GM23338 (cell line): Measurements from ENCODE around the gene TCN2. TPM values are rescaled to one million over a fixed set of nuclear protein-coding genes. Genes with fewer than 3 reads are reported as not detected.

ENCODE experiments used
- ATAC-seq: fragments of 200-7000 bp; cut with Tn5 transposase; 3 replicates; pipeline ENCODE4 v1.9.1; 2020
- DNase-seq: peaks from one replicate; pipeline ENCODE4 v3.0.0-alpha.2; 2015; ENCODE audit warnings: low spot score
- H2AFZ ChIP-seq: fragments of 200-600 bp; sonication (generic); 2 replicates; pipeline ENCODE4 v1.8.0; 2016; ENCODE audit warnings: antibody characterized with exemption, mild to moderate bottlenecking, moderate library complexity
- H3F3A ChIP-seq: fragments of 200-600 bp; sonication (generic); replicated peaks from 2 replicates; pipeline ENCODE4 v1.8.0; 2017; ENCODE audit warnings: antibody characterized with exemption, mixed run types, low read depth
- H3K27ac ChIP-seq: fragments of 200-600 bp; sonication (generic); 2 replicates; pipeline ENCODE4 v1.6.1; 2016; ENCODE audit warnings: low read depth
- H3K27me3 ChIP-seq: fragments of 200-600 bp; sonication (generic); 2 replicates; pipeline ENCODE4 v1.8.0; 2016; ENCODE audit warnings: mild to moderate bottlenecking, mixed run types, moderate library complexity; ENCODE audit not compliant: insufficient read depth
- H3K36me3 ChIP-seq: fragments of 200-600 bp; sonication (generic); 2 replicates; pipeline ENCODE4 v1.8.0; 2016; ENCODE audit warnings: mild to moderate bottlenecking; ENCODE audit not compliant: insufficient read depth
- H3K4me1 ChIP-seq: fragments of 200-600 bp; sonication (generic); 2 replicates; pipeline ENCODE4 v1.8.0; 2016; ENCODE audit warnings: mild to moderate bottlenecking, moderate library complexity; ENCODE audit not compliant: insufficient read depth
- H3K4me2 ChIP-seq: fragments of 200-600 bp; sonication (generic); 2 replicates; pipeline ENCODE4 v1.7.1; 2017; ENCODE audit warnings: mixed run types
- H3K4me3 ChIP-seq: fragments of 200-600 bp; sonication (generic); 2 replicates; pipeline ENCODE4 v1.6.1; 2016; ENCODE audit warnings: mixed run types
- H3K79me2 ChIP-seq: fragments of 200-600 bp; sonication (generic); replicated peaks from 2 replicates; pipeline ENCODE4 v1.8.0; 2017; ENCODE audit warnings: mild to moderate bottlenecking; ENCODE audit not compliant: insufficient read depth
- H3K9me2 ChIP-seq: fragments of 200-600 bp; sonication (generic); 2 replicates; pipeline ENCODE4 v1.8.0; 2017; ENCODE audit not compliant: insufficient read depth
- H4K20me1 ChIP-seq: fragments of 200-600 bp; sonication (generic); replicated peaks from 2 replicates; pipeline ENCODE4 v1.8.0; 2017; ENCODE audit warnings: mild to moderate bottlenecking; ENCODE audit not compliant: insufficient read depth
- H3K27ac Mint-ChIP-seq: 2 replicates; pipeline ENCODE4 v1.8.0; 2020; ENCODE audit warnings: inconsistent platforms, mild to moderate bottlenecking, moderate library complexity, mixed read lengths
- H3K27me3 Mint-ChIP-seq: 3 replicates; pipeline ENCODE4 v1.8.0; 2022; ENCODE audit warnings: low read depth, mild to moderate bottlenecking, moderate library complexity, mixed read lengths, inconsistent platforms; ENCODE audit not compliant: insufficient read depth, poor library complexity
- H3K36me3 Mint-ChIP-seq: 3 replicates; pipeline ENCODE4 v1.8.0; 2021; ENCODE audit warnings: low read depth, mild to moderate bottlenecking, inconsistent platforms, moderate library complexity, mixed read lengths
- H3K4me1 Mint-ChIP-seq: 3 replicates; pipeline ENCODE4 v1.8.0; 2020; ENCODE audit warnings: mild to moderate bottlenecking, inconsistent platforms, mixed read lengths
- H3K4me3 Mint-ChIP-seq: 3 replicates; pipeline ENCODE4 v1.8.0; 2021; ENCODE audit warnings: moderate library complexity, mild to moderate bottlenecking, inconsistent platforms, mixed read lengths
- H3K9me3 Mint-ChIP-seq: 3 replicates; pipeline ENCODE4 v1.8.0; 2020; ENCODE audit warnings: moderate library complexity, mild to moderate bottlenecking, inconsistent platforms, mixed read lengths
- CREB1 ChIP-seq: fragments of 250-450 bp; sonication (Bioruptor Pico); IDR thresholded peaks from 2 replicates; pipeline ENCODE4 v1.5.0; 2020; ENCODE audit warnings: low read depth, mild to moderate bottlenecking, moderate library complexity
- EZH2 ChIP-seq: fragments of 200-600 bp; sonication (generic); IDR thresholded peaks from one replicate; pipeline ENCODE4 v1.8.0; 2017; ENCODE audit warnings: antibody characterized with exemption, mild to moderate bottlenecking, low read depth; ENCODE audit not compliant: unreplicated experiment
- EZH2phosphoT487 ChIP-seq: fragments of 200-600 bp; sonication (generic); IDR thresholded peaks from one replicate; pipeline ENCODE4 v1.8.1; 2018; ENCODE audit warnings: antibody characterized with exemption; ENCODE audit not compliant: unreplicated experiment
- JUNB ChIP-seq: IDR thresholded peaks from one replicate; pipeline ENCODE4 v1.6.1; 2016; ENCODE audit warnings: antibody characterized with exemption; ENCODE audit not compliant: unreplicated experiment
- NANOG ChIP-seq: IDR thresholded peaks from 2 replicates; pipeline ENCODE4 v1.6.1; 2016; ENCODE audit warnings: antibody characterized with exemption, borderline replicate concordance
- POLR2AphosphoS5 ChIP-seq: IDR thresholded peaks from 2 replicates; pipeline ENCODE4 v1.6.1; 2016; ENCODE audit warnings: antibody characterized with exemption, low read depth
- STAT1 ChIP-seq: IDR thresholded peaks from one replicate; pipeline ENCODE4 v1.6.1; 2016; ENCODE audit warnings: antibody characterized with exemption; ENCODE audit not compliant: unreplicated experiment
- ZNF114 ChIP-seq: fragments of 250-450 bp; sonication (Bioruptor Pico); IDR thresholded peaks from 2 replicates; pipeline ENCODE4 v1.5.0; 2020; ENCODE audit warnings: mild to moderate bottlenecking, moderate library complexity
- ZNF331 ChIP-seq: fragments of 250-450 bp; sonication (Bioruptor Pico); IDR thresholded peaks from 2 replicates; pipeline ENCODE4 v1.5.0; 2020; ENCODE audit warnings: low read depth, mild to moderate bottlenecking, moderate library complexity
- polyA plus RNA-seq: library from polyadenylated mRNA; unstranded; fragments of >200 nt; fragmentation: Nextera tagmentation; extraction: Ambion mirVana; gene quantifications from 2 replicates; pipeline ENCODE4 v1.2.1, GENCODE V29; 2016
- total RNA-seq: library from RNA; depleted of rRNA; stranded (reverse); fragments of >200 nt; shearing (Covaris generic); gene quantifications from 2 replicates; pipeline ENCODE4 v1.2.3, GENCODE V29; 2014
- TF ChIP-seq, protein P1 (sequence below), 2 experiments: fragments of 200-600 bp in 1 of 2; sonication (generic) in 1 of 2; conservative IDR thresholded peaks; 2 replicates each; pipeline versions ENCODE4 v1.5.1 to v1.6.1; 2016 to 2017; ENCODE audit warnings: antibody characterized with exemption in 2 of 2, low read depth in 2 of 2, mild to moderate bottlenecking in 2 of 2, moderate library complexity in 1 of 2
- TF ChIP-seq, protein P2 (sequence below): fragments of 250-450 bp; sonication (Bioruptor Pico); IDR thresholded peaks from 2 replicates; pipeline ENCODE4 v1.5.0; 2020; ENCODE audit warnings: mild to moderate bottlenecking, moderate library complexity
- TF ChIP-seq, protein P3 (sequence below): IDR thresholded peaks from 2 replicates; pipeline ENCODE4 v1.6.1; 2016; ENCODE audit warnings: antibody characterized with exemption
- TF ChIP-seq, protein P4 (sequence below): IDR thresholded peaks from one replicate; pipeline ENCODE4 v1.6.1; 2018; ENCODE audit warnings: antibody characterized with exemption; ENCODE audit not compliant: unreplicated experiment

Gene TCN2
- total and polyA plus RNA-seq, 2 experiments from 2014 or later = 12.9 to 38.1 TPM

DNA sequence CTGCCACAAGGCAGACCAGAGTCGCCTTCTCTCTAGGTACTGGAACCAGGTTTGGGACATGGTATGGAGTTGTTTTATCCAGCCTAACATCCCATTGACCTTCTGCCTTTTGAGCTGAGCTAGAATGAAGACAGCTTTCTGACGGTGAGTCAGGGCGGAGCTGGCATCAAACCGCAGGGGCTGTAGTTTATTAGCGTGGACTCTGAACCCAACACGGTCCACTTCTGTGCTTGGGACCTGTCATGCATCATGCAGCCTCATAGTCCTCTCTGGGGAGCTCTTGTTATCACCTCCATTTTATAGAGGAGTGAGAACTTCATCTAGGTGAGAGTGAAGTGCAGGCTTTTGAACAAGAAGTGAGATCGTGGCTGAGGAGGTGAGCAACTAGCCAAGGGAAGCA is 40.8 kb upstream of the TCN2 start:
- TF ChIP-seq CREB1 = no peak
- TF ChIP-seq, protein P1, sequence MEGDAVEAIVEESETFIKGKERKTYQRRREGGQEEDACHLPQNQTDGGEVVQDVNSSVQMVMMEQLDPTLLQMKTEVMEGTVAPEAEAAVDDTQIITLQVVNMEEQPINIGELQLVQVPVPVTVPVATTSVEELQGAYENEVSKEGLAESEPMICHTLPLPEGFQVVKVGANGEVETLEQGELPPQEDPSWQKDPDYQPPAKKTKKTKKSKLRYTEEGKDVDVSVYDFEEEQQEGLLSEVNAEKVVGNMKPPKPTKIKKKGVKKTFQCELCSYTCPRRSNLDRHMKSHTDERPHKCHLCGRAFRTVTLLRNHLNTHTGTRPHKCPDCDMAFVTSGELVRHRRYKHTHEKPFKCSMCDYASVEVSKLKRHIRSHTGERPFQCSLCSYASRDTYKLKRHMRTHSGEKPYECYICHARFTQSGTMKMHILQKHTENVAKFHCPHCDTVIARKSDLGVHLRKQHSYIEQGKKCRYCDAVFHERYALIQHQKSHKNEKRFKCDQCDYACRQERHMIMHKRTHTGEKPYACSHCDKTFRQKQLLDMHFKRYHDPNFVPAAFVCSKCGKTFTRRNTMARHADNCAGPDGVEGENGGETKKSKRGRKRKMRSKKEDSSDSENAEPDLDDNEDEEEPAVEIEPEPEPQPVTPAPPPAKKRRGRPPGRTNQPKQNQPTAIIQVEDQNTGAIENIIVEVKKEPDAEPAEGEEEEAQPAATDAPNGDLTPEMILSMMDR (conservative IDR thresholded peaks at IDR 0.05; ENCODE audit: low read depth in 2 of 2) = no peak
- TF ChIP-seq STAT1 = no peak
- TF ChIP-seq ZNF114 = no peak
- TF ChIP-seq, protein P2, sequence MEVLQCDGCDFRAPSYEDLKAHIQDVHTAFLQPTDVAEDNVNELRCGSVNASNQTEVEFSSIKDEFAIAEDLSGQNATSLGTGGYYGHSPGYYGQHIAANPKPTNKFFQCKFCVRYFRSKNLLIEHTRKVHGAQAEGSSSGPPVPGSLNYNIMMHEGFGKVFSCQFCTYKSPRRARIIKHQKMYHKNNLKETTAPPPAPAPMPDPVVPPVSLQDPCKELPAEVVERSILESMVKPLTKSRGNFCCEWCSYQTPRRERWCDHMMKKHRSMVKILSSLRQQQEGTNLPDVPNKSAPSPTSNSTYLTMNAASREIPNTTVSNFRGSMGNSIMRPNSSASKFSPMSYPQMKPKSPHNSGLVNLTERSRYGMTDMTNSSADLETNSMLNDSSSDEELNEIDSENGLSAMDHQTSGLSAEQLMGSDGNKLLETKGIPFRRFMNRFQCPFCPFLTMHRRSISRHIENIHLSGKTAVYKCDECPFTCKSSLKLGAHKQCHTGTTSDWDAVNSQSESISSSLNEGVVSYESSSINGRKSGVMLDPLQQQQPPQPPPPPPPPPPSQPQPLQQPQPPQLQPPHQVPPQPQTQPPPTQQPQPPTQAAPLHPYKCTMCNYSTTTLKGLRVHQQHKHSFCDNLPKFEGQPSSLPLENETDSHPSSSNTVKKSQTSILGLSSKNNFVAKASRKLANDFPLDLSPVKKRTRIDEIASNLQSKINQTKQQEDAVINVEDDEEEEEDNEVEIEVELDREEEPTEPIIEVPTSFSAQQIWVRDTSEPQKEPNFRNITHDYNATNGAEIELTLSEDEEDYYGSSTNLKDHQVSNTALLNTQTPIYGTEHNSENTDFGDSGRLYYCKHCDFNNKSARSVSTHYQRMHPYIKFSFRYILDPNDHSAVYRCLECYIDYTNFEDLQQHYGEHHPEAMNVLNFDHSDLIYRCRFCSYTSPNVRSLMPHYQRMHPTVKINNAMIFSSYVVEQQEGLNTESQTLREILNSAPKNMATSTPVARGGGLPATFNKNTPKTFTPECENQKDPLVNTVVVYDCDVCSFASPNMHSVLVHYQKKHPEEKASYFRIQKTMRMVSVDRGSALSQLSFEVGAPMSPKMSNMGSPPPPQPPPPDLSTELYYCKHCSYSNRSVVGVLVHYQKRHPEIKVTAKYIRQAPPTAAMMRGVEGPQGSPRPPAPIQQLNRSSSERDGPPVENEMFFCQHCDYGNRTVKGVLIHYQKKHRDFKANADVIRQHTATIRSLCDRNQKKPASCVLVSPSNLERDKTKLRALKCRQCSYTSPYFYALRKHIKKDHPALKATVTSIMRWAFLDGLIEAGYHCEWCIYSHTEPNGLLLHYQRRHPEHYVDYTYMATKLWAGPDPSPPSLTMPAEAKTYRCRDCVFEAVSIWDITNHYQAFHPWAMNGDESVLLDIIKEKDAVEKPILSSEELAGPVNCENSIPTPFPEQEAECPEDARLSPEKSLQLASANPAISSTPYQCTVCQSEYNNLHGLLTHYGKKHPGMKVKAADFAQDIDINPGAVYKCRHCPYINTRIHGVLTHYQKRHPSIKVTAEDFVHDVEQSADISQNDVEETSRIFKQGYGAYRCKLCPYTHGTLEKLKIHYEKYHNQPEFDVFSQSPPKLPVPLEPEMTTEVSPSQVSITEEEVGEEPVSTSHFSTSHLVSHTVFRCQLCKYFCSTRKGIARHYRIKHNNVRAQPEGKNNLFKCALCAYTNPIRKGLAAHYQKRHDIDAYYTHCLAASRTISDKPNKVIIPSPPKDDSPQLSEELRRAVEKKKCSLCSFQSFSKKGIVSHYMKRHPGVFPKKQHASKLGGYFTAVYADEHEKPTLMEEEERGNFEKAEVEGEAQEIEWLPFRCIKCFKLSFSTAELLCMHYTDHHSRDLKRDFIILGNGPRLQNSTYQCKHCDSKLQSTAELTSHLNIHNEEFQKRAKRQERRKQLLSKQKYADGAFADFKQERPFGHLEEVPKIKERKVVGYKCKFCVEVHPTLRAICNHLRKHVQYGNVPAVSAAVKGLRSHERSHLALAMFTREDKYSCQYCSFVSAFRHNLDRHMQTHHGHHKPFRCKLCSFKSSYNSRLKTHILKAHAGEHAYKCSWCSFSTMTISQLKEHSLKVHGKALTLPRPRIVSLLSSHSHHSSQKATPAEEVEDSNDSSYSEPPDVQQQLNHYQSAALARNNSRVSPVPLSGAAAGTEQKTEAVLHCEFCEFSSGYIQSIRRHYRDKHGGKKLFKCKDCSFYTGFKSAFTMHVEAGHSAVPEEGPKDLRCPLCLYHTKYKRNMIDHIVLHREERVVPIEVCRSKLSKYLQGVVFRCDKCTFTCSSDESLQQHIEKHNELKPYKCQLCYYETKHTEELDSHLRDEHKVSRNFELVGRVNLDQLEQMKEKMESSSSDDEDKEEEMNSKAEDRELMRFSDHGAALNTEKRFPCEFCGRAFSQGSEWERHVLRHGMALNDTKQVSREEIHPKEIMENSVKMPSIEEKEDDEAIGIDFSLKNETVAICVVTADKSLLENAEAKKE (CRISPR knock-in tag) = no peak
- TF ChIP-seq EZH2 = no peak
- no peak for TF ChIP-seq EZH2phosphoT487
- no peak for TF ChIP-seq POLR2AphosphoS5
- TF ChIP-seq ZNF331 (CRISPR knock-in tag) = no peak
- TF ChIP-seq, protein P3, sequence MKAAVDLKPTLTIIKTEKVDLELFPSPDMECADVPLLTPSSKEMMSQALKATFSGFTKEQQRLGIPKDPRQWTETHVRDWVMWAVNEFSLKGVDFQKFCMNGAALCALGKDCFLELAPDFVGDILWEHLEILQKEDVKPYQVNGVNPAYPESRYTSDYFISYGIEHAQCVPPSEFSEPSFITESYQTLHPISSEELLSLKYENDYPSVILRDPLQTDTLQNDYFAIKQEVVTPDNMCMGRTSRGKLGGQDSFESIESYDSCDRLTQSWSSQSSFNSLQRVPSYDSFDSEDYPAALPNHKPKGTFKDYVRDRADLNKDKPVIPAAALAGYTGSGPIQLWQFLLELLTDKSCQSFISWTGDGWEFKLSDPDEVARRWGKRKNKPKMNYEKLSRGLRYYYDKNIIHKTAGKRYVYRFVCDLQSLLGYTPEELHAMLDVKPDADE = no peak
- TF ChIP-seq JUNB = no peak
- TF ChIP-seq, protein P4, sequence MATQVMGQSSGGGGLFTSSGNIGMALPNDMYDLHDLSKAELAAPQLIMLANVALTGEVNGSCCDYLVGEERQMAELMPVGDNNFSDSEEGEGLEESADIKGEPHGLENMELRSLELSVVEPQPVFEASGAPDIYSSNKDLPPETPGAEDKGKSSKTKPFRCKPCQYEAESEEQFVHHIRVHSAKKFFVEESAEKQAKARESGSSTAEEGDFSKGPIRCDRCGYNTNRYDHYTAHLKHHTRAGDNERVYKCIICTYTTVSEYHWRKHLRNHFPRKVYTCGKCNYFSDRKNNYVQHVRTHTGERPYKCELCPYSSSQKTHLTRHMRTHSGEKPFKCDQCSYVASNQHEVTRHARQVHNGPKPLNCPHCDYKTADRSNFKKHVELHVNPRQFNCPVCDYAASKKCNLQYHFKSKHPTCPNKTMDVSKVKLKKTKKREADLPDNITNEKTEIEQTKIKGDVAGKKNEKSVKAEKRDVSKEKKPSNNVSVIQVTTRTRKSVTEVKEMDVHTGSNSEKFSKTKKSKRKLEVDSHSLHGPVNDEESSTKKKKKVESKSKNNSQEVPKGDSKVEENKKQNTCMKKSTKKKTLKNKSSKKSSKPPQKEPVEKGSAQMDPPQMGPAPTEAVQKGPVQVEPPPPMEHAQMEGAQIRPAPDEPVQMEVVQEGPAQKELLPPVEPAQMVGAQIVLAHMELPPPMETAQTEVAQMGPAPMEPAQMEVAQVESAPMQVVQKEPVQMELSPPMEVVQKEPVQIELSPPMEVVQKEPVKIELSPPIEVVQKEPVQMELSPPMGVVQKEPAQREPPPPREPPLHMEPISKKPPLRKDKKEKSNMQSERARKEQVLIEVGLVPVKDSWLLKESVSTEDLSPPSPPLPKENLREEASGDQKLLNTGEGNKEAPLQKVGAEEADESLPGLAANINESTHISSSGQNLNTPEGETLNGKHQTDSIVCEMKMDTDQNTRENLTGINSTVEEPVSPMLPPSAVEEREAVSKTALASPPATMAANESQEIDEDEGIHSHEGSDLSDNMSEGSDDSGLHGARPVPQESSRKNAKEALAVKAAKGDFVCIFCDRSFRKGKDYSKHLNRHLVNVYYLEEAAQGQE = no peak
- no peak for TF ChIP-seq NANOG
- no peak overlapping the region for H3K4me3 Mint-ChIP-seq
- Histone ChIP-seq H3K27ac (no peak overlapping the region), H3F3A (no peaks in the 10 kb centered on the region), H3K4me3 (no peak overlapping the region), H2AFZ (no peak overlapping the region), H3K79me2 (no peaks in the 10 kb centered on the region), H3K4me1 (peaks cover 15% of the 10 kb centered on the region), H4K20me1 (no peaks in the 10 kb centered on the region), H3K27me3 (no peaks in the 10 kb centered on the region), H3K9me2 (no peaks in the 10 kb centered on the region), H3K4me2 (no peak overlapping the region), H3K36me3 (no peaks in the 10 kb centered on the region)
- H3K27ac Mint-ChIP-seq = no peak overlapping the region
- peaks cover 10% of the 10 kb centered on the region for H3K27me3 Mint-ChIP-seq
- H3K9me3 Mint-ChIP-seq = no peaks in the 10 kb centered on the region
- no peaks in the 10 kb centered on the region for H3K36me3 Mint-ChIP-seq
- DNase-seq = no peak
- H3K4me1 Mint-ChIP-seq = peaks cover 32% of the 10 kb centered on the region
- ATAC-seq = no peak
